Activated CD4-positive, CD25-positive, alpha-beta regulatory T cell (primary cell): ENCODE measurements around the gene NOS1.

Experiments used
- DNase-seq, 4 experiments: peaks; one replicate each; lab custom pipeline; 2025; lab: John Stamatoyannopoulos, UW

The NOS1 gene

GRCh38 chr12:117363953-117364486 is 2.6 kb upstream of the NOS1 start:
- DNase-seq: no peak

- DNase-seq: no peak
These were observed 1.7 kb upstream of the NOS1 start for GRCh38 chr12:117363056-117363662.

- DNase-seq: no peak
These were observed 965 bp upstream of the NOS1 start for GRCh38 chr12:117362391-117362790.

- DNase-seq: no peak
These were observed 479 bp upstream of the NOS1 start for GRCh38 chr12:117361905-117362304.

- DNase-seq: no peak
These were observed 677 bp downstream of the NOS1 start for GRCh38 chr12:117360551-117361346.

- no peak for DNase-seq
These were observed 1.2 kb downstream of the NOS1 start for GRCh38 chr12:117360222-117360550.

- no peak for DNase-seq
These were observed 2.2 kb downstream of the NOS1 start for GRCh38 chr12:117359029-117359845.

- no peak for DNase-seq
These were observed 5.4 kb downstream of the NOS1 start for GRCh38 chr12:117356048-117356447.

- no peak for DNase-seq
These were observed 8.5 kb downstream of the NOS1 start for GRCh38 chr12:117352883-117353282.

- no peak for DNase-seq
These were observed 9.2 kb downstream of the NOS1 start for GRCh38 chr12:117352206-117352605.

GRCh38 chr12:117350140-117350539 is 11.3 kb downstream of the NOS1 start:
- no peak for DNase-seq

- DNase-seq: no peak
These were observed 13.8 kb downstream of the NOS1 start for GRCh38 chr12:117347588-117347987.

- DNase-seq: no peak
These were observed 16.7 kb downstream of the NOS1 start for GRCh38 chr12:117344716-117345115.

- no peak for DNase-seq
These were observed 17.6 kb downstream of the NOS1 start for GRCh38 chr12:117343849-117344248.

- no peak for DNase-seq
These were observed 18.1 kb downstream of the NOS1 start for GRCh38 chr12:117343296-117343695.

- no peak for DNase-seq
These were observed 18.7 kb downstream of the NOS1 start for GRCh38 chr12:117342682-117343081.

GRCh38 chr12:117342247-117342646 is 19.2 kb downstream of the NOS1 start:
- DNase-seq: no peak

GRCh38 chr12:117339104-117339503 is 22.3 kb downstream of the NOS1 start:
- DNase-seq: no peak

- no peak for DNase-seq
These were observed 26.4 kb downstream of the NOS1 start for GRCh38 chr12:117334855-117335587.

GRCh38 chr12:117334051-117334450 is 27.4 kb downstream of the NOS1 start:
- no peak for DNase-seq

GRCh38 chr12:117333331-117333881 is 28.0 kb downstream of the NOS1 start:
- DNase-seq: no peak

GRCh38 chr12:117331691-117332090 is 29.7 kb downstream of the NOS1 start:
- no peak for DNase-seq
